ENCODE measurements around the gene CSF3. TPM values are rescaled to one million over a fixed set of nuclear protein-coding genes. Genes with fewer than 3 reads are reported as not detected.
A peak's percentile ranks its signal among the peaks of the same experiment; 100 is the strongest.

CSF3 gene
- total RNA-seq, 1 experiment from 2014 or later: not detected

- peak overlapping the region; percentile 77 to 91 for H3K4me3 Mint-ChIP-seq
- peaks cover 14% of the 10 kb centered on the region for H3K4me1 ChIP-seq (ENCODE audit: insufficient read depth, low read length)
- H3K27ac Mint-ChIP-seq: peak overlapping the region in 1 of 3 experiments; percentile 82; a peak in 1 of 7 replicates
- H2BK20ac ChIP-seq (ENCODE audit: low read depth, low read length, poor library complexity, severe bottlenecking): no peak overlapping the region
- H3K36me3 Mint-ChIP-seq (ENCODE audit: insufficient read depth in 1 of 3, low read depth in 3 of 3): no peaks in the 10 kb centered on the region; a peak in 1 of 7 replicates
- no peak overlapping the region for H3T11ph ChIP-seq (ENCODE audit: low read length)
- no peak overlapping the region for H3K27ac ChIP-seq (ENCODE audit: insufficient read length, low read depth, low read length)
- no peak overlapping the region for H2AFZ ChIP-seq (ENCODE audit: low read length)
- H2BK120ac ChIP-seq (ENCODE audit: low read depth, low read length, poor library complexity, severe bottlenecking): no peak overlapping the region
- H4K8ac ChIP-seq (replicated peaks; ENCODE audit: insufficient read length, low read depth, low read length): no peak overlapping the region
- H3K4ac ChIP-seq (ENCODE audit: low read depth, low read length): no peak overlapping the region
- WGBS (ENCODE audit: extremely low coverage, insufficient read length, low lambda C conversion rate): no CpG with 5 or more reads among the region's 10 CpGs
- H3K56ac ChIP-seq (ENCODE audit: insufficient read length, low read depth, low read length): no peak overlapping the region
- no peak overlapping the region for H4K91ac ChIP-seq (ENCODE audit: insufficient read length, low read depth, low read length)
- no peak overlapping the region for H2BK5ac ChIP-seq (ENCODE audit: insufficient read length, low read length)
- H4K5ac ChIP-seq (ENCODE audit: insufficient read length, low read depth, low read length): no peak overlapping the region
- H3K18ac ChIP-seq (ENCODE audit: insufficient read length, low read depth, low read length): no peak overlapping the region
- peak; percentile 29 for DNase-seq
- H3K27me3 Mint-ChIP-seq (ENCODE audit: low read depth): peaks cover 36% of the 10 kb centered on the region
- H3K9me3 ChIP-seq (ENCODE audit: control insufficient read depth, low read depth, low read length): no peaks in the 10 kb centered on the region
- H3K4me1 Mint-ChIP-seq: peaks cover 54 to 81% of the 10 kb centered on the region in 2 experiments
- peaks cover 11% of the 10 kb centered on the region for H3K23me2 ChIP-seq (ENCODE audit: insufficient read length, low read depth, low read length, poor library complexity, severe bottlenecking)
- no peak overlapping the region for H2BK12ac ChIP-seq (ENCODE audit: insufficient read length, low read depth, low read length)
- peaks cover 2% of the 10 kb centered on the region; the same call in 1 of the 2 replicates for H3K27me3 ChIP-seq (ENCODE audit: insufficient read depth, low read length)
- no peaks in the 10 kb centered on the region; a peak in 1 of 5 replicates for H3K9me3 Mint-ChIP-seq
- no peak overlapping the region for H3K14ac ChIP-seq (ENCODE audit: insufficient read depth, low read length)
- no peaks in the 10 kb centered on the region for H3K79me2 ChIP-seq (ENCODE audit: insufficient read depth, low read length)
- no peak overlapping the region for H3K9ac ChIP-seq (ENCODE audit: extremely low read depth, insufficient read length, low read length)
- no peak overlapping the region for H3K23ac ChIP-seq (ENCODE audit: insufficient read length, low read depth, low read length)
- H2AK5ac ChIP-seq (ENCODE audit: insufficient read length, low read length): no peak overlapping the region
- H2BK15ac ChIP-seq (ENCODE audit: low read depth, low read length): no peak overlapping the region
- H3K4me2 ChIP-seq (ENCODE audit: insufficient read depth, insufficient read length, low read length): peak overlapping the region; percentile 69
- no peak for TF ChIP-seq CTCF (conservative IDR thresholded peaks at IDR 0.05)
- no peaks in the 10 kb centered on the region for H3K79me1 ChIP-seq (ENCODE audit: insufficient read depth, low read depth, low read length, poor library complexity, severe bottlenecking)
- H4K20me1 ChIP-seq (ENCODE audit: control insufficient read depth, insufficient read depth, insufficient read length): peaks cover 3% of the 10 kb centered on the region
These were observed 48.8 kb downstream of the CSF3 start for GRCh38 chr17:40063901-40064531.

Measured in H9 (cell line).